ENCODE data around the gene CCL15. TPM values are rescaled to one million over a fixed set of nuclear protein-coding genes. Genes with fewer than 3 reads are reported as not detected.

The CCL15 gene
- total and polyA plus RNA-seq, 2 of the 13 experiments (the other 11 are each of a cell fraction or from before 2014, with no cell fraction given): 29.2 to 45.9 TPM

- TF ChIP-seq HINFP (CRISPR knock-in tag; IDR thresholded peaks at IDR 0.05; ENCODE audit: low read depth) (no peak), IRF9 (CRISPR knock-in tag; IDR thresholded peaks at IDR 0.05; ENCODE audit: borderline replicate concordance) (0 out of 2 replicates have a peak, but pooled peaks have one; percentile 54), POLR2AphosphoS5 (IDR thresholded peaks at IDR 0.05; ENCODE audit: low read depth, low read length) (peak; percentile 92), PAX8 (CRISPR knock-in tag; IDR thresholded peaks at IDR 0.05; ENCODE audit: borderline replicate concordance) (0 out of 2 replicates have a peak, but pooled peaks have one; percentile 25), ZNF547 (CRISPR knock-in tag; IDR thresholded peaks at IDR 0.05) (no peak), MLX (CRISPR knock-in tag; IDR thresholded peaks at IDR 0.05) (peak; percentile 57; the same call in 1 of the 2 replicates), SAP130 (CRISPR knock-in tag; IDR thresholded peaks at IDR 0.05; ENCODE audit: low read depth) (peak; percentile 34; the same call in 1 of the 2 replicates), BHLHE40 (IDR thresholded peaks at IDR 0.05; ENCODE audit: low read length) (peak; percentile 66; the same call in 1 of the 2 replicates), HNF4G (IDR thresholded peaks at IDR 0.05; ENCODE audit: borderline replicate concordance, low read depth, low read length) (peak; percentile 80), HNF4G (CRISPR knock-in tag; IDR thresholded peaks at IDR 0.05; ENCODE audit: borderline replicate concordance, low read depth) (peak; percentile 74; the same call in 1 of the 2 replicates), ZNF879 (CRISPR knock-in tag; IDR thresholded peaks at IDR 0.05) (no peak), AHDC1 (CRISPR knock-in tag; IDR thresholded peaks at IDR 0.05; ENCODE audit: borderline replicate concordance) (0 out of 2 replicates have a peak, but pooled peaks have one; percentile 23), ARHGAP35 (CRISPR knock-in tag; IDR thresholded peaks at IDR 0.05; ENCODE audit: borderline replicate concordance) (no peak), HOXA7 (CRISPR knock-in tag; IDR thresholded peaks at IDR 0.05) (no peak), GATAD1 (CRISPR knock-in tag; IDR thresholded peaks at IDR 0.05) (peak; percentile 35; the same call in 1 of the 2 replicates), RARG (CRISPR knock-in tag; IDR thresholded peaks at IDR 0.05; ENCODE audit: low read depth) (0 out of 2 replicates have a peak, but pooled peaks have one; percentile 42), EED (CRISPR knock-in tag; IDR thresholded peaks at IDR 0.05) (no peak), KLF12 (CRISPR knock-in tag; IDR thresholded peaks at IDR 0.05; ENCODE audit: borderline replicate concordance) (no peak), NRL (CRISPR knock-in tag; IDR thresholded peaks at IDR 0.05; ENCODE audit: borderline replicate concordance) (no peak), MED1 (CRISPR knock-in tag; IDR thresholded peaks at IDR 0.05) (peak; percentile 65; the same call in 1 of the 2 replicates), FOXP1 (IDR thresholded peaks at IDR 0.05) (no peak), FOXP1 (CRISPR knock-in tag; IDR thresholded peaks at IDR 0.05) (0 out of 2 replicates have a peak, but pooled peaks have one; percentile 21)
Observed at GRCh38 chr17:36001862-36002603, 680 bp upstream of the CCL15 start (continued).
